ENCODE results near the gene PPM1G. TPM values are rescaled to one million over a fixed set of nuclear protein-coding genes. Genes with fewer than 3 reads are reported as not detected.

The PPM1G gene
- total and polyA plus RNA-seq, 2 experiments from 2014 or later: 183 to 201 TPM

GRCh38 chr2:27441226-27441926 lies 32.0 kb upstream of the PPM1G start (continued):
- TF ChIP-seq ZNF462 (CRISPR knock-in tag; IDR thresholded peaks at IDR 0.05): no peak
- TF ChIP-seq EZH2 (IDR thresholded peaks at IDR 0.05; ENCODE audit: low read depth, unreplicated experiment): no peak

- Mint-ChIP-seq H3K9me3 (no peaks in the 10 kb centered on the region), H3K4me1 (peaks cover 2% of the 10 kb centered on the region; the same call in 1 of the 3 replicates), H3K27ac (no peak overlapping the region), H3K27me3 (ENCODE audit: insufficient read depth, low read depth, poor library complexity) (peaks cover 2% of the 10 kb centered on the region), H3K36me3 (ENCODE audit: low read depth) (peaks cover 66% of the 10 kb centered on the region), H3K4me3 (no peak overlapping the region)
- ATAC-seq: no peak
- Histone ChIP-seq H3K9me2 (ENCODE audit: insufficient read depth) (no peaks in the 10 kb centered on the region), H3K4me2 (no peak overlapping the region), H4K20me1 (replicated peaks; ENCODE audit: insufficient read depth) (peaks cover 13% of the 10 kb centered on the region; the same call in 1 of the 2 replicates), H3K4me1 (ENCODE audit: insufficient read depth) (no peaks in the 10 kb centered on the region), H3K4me3 (no peak overlapping the region), H3F3A (replicated peaks; ENCODE audit: low read depth) (peaks cover 7% of the 10 kb centered on the region; the same call in 1 of the 2 replicates), H2AFZ (no peak overlapping the region), H3K27me3 (ENCODE audit: insufficient read depth) (no peaks in the 10 kb centered on the region), H3K27ac (ENCODE audit: low read depth) (no peak overlapping the region), H3K36me3 (ENCODE audit: insufficient read depth) (peaks cover 34% of the 10 kb centered on the region), H3K79me2 (replicated peaks; ENCODE audit: insufficient read depth) (peaks cover 23% of the 10 kb centered on the region)
- TF ChIP-seq ZNF114 (CRISPR knock-in tag; IDR thresholded peaks at IDR 0.05) (no peak), STAT1 (IDR thresholded peaks at IDR 0.05; ENCODE audit: unreplicated experiment) (no peak), EZH2phosphoT487 (IDR thresholded peaks at IDR 0.05; ENCODE audit: unreplicated experiment) (no peak)
- DNase-seq (ENCODE audit: low spot score): no peak
Observed at GRCh38 chr2:27435628-27436027, 26.2 kb upstream of the PPM1G start.

Measured in GM23338 (cell line).